HG03196 (cell line): ENCODE results near the gene GFER.
A peak's percentile ranks its signal among the peaks of the same experiment; 100 is the strongest.
"Not testable (repeated sequence)": the region's sequence is repeated elsewhere in the genome, so short reads cannot be mapped to it uniquely, and the experiment has no call there.

Experiments
- ATAC-seq: cut with Tn5 transposase; IDR thresholded peaks from one replicate; pipeline ENCODE4 v1.9.1; 2021; ENCODE audit not compliant: unreplicated experiment

The GFER gene

DNA sequence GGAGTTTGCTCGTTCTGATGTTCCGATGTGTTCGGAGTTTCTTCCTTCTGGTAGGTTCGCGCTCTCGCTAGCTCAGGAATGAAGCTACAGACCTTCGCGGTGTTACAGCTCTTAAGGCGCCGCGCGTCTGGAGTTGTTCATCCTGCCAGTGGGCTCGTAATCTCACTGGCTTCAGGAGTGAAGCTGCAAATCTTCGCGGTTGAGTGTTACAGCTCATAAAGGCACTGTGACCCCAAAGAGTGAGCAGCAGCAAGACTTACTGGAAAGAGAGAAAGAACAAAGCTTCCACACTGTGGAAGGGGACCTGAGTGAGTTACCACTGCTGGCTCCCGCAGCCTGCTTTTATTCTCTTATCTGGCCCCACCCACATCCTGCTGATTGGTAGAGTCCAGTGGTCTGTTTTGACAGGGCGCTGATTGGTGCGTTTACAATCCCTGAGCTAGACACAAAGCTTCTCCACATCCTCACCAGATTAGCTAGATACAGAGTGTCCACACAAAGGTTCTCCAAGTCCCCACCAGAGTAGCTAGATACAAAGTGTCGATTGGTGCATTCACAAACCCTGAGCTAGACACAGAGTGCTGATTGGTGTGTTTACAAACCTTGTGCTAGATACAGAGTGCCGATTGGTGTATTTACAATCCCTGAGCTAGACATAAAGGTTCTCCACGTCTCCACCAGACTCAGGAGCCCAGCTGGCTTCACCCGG lies 26.4 kb upstream of the GFER start:
- ATAC-seq, result not testable (repeated sequence)

DNA sequence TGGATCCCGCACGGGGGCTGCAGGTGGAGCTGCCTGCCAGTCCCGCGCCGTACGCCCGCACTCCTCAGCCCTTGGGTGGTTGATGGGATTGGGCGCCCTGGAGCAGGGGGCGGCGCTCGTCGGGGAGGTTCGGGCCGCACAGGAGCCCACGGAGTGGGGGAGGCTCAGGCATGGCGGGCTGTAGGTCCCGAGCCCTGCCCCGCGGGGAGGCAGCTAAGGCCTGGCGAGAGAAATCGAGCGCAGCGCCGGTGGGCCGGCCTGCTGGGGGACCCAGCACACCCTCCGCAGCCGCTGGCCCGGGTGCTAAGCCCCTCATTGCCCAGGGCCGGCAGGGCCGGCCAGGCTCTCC lies 25.9 kb upstream of the GFER start:
- not testable (repeated sequence) for ATAC-seq

DNA sequence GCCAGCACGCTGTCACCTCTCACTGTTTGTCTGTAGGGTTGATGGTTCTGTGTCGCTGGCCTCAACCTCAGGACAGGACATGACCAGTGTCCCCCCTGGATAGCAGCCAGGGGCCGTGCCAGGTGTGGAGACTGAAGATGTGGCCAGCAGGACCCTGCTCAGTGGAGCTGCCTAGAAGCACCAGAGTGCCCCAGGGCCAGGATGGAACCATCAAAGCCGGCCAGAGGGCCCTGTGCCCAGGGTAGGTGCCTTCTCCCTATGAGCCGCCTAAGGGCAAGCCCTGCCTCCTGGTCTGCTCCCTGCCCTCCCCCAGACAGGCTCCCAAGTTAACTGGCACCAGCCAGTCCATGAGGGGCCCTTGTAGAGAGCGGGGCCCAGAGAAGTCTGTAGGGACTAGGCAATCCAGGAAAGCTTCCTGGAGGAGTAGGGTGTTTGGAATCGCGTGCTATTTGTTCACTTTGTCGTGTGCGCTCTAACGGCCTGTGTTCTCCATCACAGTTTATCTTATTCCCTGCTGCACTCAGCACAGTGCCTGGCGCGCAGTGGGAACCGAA lies 25.2 kb upstream of the GFER start:
- no peak for ATAC-seq

DNA sequence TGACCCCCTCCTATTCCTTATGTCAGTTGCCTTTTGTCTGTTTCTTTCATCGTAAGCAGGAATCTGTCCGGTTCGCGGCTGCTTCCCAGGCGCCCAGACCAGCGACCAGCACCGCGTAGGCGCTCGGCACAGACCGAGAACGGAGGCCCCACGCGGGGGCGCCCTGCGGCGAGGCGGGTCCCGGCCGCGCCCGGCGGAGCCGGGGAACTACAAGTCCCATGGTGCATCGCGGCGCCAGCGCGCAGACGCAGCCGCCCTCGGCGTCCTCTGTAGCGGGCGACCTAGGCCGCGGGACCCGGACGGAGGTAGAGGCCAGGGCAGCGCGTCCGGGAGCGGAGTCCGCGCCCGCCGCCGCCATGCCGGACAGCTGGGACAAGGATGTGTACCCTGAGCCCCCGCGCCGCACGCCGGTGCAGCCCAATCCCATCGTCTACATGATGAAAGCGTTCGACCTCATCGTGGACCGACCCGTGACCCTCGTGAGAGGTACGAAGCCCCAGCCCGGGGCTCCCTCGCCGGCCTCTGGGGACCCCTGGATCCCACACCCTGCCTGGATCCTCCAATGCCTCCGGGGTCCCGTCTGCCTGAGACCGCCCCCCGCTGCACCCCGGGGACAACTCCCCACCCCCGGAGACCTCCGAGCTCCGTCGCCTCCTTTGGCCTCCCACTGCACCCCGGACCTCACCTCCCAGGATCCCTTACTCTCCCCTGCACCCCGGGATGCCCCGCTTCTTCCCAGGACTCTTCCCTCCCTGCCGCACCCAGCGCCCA lies 24.5 kb upstream of the GFER start, which contains the start of gene NDUFB10:
NDUFB10 (plus strand) TSS at position 270 of the 771 bp plus-strand sequence; CDS start at position 357, 87 bp downstream.
- peak; percentile 80 for ATAC-seq

DNA sequence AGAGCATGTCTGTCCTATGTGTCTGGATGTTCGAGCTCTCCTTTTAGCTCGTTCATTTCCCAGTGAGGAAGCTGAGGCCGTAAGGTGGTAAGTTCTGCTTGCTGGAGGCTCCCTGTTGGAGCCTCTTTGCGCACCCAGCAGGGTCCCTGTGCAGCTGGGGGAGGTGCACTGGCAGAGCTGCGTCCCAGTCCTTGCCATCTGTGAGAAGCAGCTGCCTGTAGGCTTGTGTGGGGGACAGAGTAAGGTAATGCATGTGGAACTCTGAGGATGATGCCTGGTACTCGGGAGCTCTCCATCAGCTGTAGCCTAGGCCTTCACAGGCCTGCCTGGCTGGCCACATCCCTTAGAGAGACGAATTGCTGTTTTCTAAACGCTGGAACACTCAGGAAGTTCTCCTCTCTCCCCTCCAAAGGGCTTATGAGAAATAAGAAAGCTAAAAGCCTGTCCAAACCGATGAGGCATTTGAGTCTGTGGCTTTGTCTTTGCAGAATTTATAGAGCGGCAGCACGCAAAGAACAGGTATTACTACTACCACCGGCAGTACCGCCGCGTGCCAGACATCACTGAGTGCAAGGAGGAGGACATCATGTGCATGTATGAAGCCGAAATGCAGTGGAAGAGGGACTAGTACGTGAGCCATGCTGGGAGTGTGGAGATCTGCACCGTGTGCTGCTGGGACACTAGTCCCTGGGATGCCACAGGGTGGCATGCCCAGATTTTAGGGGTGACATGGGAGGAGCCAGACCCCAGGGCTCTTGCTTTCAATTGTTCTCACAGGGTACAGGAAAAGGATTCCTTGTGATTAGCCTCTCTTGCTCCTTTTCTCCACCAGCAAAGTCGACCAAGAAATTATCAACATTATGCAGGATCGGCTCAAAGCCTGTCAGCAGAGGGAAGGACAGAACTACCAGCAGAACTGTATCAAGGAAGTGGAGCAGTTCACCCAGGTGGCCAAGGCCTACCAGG lies 23.0 kb upstream of the GFER start:
- no peak for ATAC-seq

DNA sequence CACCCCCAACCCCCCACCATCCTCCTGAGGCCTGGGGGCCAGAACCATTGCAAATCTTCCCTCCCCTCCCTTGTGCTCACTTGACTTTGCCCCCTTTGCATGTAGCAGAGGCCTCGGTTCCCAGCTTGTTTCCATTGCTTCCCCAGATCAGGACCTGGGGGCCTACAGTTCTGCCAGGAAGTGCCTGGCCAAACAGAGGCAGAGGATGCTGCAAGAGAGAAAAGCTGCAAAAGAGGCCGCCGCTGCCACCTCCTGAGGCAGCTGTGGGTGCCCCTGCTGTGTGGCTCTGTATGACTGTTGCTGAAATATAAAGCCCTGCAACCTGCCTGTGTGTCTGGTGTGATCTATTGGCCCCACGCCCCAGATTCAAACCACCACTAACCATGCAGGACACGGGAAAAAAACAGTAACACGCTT lies 22.3 kb upstream of the GFER start:
- ATAC-seq, result no peak

DNA sequence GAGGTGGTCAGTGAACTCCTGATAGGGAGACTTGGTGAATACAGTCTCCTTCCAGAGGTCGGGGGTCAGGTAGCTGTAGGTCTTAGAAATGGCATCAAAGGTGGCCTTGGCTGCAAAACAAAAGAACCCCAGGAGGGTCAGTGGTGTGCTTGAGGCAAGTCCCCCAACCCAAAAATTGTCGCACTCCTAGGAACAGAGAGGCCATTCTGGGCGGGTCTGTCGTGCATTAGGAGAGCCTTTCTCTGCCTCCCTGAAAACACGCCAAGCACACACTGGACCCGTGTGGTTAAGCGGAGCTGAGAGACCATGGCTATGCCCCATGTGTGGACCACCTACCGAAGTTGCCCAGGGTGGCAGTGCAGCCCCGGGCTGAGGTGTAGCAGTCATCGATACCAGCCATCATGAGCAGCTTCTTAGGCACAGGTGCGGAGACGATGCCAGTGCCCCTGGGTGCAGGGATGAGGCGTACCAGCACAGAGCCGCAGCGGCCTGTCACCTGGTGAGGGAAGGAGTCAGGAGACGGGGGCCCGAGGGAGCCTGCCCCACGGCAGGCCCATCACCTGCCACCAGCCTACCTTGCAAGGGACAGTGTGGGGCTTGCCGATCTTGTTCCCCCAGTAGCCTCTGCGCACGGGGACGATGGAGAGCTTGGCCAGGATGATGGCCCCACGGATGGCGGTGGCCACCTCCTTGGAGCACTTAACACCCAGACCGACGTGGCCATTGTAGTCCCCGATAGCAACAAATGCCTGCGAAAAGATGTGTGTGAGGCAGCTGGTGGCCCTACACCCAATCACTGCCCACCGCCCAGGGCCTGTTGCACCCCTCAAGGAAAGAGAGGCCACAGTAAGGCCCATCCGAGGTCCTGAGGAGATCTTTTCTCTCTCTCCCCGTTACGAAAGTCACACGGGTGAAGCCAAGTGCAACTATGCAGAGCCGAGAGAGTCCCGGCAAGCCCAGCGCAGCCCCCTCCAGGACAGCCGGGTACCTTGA lies 21.5 kb upstream of the GFER start:
- not testable (repeated sequence) for ATAC-seq

DNA sequence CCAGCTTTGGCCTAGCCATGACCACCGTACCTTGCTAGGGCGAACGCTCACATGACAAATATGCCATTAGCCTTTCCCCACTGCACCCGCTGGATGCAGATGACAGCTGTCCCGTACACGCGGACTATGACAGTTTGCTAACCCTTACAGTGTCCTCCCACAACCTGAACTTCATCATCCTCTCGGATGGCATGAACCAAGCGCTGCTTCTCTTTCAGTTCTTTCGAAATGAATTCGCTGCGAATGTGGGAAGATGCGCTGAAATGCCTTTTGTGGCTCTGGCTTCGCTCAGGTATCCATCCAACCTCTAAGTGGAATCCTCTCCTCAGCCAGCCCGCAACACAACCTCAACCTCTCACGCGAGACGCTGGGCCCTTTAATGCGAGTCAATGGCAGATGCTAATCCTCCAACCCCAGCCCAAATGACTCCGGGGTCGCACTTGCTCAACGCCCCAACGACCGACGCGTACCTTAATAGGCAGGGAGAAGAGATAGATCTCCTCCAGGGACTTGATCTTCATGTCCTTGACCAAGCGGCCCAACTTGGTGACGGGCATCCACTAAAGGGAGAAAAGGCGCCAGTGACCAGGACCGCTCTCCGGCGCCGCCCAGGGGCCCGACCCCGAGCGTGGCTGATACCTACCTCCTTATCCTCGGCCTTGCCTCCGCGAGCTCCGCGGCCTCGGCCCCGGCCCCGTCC lies 20.0 kb upstream of the GFER start:
- no peak for ATAC-seq

DNA sequence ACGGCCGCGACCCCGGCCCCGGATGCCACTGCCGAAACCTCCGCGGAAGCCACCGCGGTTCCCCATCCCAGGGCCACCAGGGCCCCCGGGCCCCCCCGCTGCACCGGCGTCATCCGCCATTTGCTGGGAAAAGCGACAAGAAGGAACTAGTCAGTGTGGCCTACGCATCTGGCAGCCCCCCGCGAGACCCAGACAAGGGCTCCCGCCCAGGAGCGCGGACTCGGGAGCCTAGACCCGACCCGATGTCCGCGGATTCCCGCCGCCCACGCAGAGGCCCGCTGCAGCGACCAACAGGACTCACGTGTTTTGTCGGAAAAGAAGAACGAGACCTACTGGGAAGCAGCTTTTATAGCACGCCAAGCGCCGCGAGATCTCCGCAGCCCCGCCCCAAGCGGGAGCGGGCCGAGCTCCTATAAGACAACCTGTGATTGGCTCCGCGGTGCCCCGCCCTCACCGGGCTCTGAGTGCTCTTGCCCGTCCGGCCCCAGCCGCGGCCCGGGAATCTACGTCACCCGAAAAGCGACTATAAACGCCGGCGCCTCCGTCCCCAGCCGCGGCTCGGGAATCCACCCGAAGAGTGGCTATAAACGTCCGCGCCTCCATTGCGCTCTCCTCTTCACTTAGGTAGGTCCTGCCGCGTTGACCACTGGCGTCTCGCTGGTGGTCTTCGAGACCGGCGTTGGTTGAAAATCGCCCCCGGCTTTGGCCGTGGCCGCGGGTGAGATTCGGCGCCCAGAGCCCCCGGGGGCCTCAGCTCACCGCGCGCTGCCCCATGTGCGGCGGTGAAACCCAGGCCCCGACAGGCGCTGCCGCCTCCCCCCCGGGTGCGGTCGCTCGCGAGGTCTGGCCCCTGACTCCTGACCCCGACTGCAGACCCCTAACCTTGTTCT lies 19.2 kb upstream of the GFER start, which contains the start of gene RPS2:
RPS2 (minus strand) TSS at position 321 of the 890 bp plus-strand sequence; CDS start at position 120, 201 bp downstream.
- peak; percentile 74 for ATAC-seq

DNA sequence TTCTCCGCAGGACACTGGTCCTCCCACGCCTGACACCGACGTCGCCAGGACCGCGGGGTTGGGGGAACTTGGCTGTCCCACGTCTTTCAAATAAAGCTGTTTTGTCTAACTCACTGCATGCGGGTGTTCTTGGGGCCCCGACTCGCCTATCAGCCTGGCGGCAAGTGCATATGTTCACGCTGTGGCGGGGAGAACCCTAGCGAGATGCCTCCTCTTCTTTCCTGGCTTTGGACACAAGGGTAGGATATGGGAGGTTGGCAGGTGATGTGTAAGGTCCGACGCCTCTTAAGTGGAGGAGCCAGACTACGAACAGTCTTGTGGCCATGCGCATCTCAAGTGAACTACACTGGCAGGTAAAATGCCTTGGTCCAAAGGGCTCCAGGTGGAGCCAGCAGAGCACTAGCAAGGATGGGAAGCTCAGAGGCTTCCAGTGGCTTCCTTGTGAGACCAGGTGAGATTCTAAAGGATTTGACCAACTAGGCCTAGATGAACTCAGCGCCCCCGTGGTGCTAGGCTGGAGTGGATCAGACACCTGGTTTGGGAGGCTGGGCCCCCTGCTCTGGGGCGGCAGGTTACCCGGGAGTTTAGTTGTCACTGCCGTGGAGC lies 18.5 kb upstream of the GFER start:
- ATAC-seq, result no peak

DNA sequence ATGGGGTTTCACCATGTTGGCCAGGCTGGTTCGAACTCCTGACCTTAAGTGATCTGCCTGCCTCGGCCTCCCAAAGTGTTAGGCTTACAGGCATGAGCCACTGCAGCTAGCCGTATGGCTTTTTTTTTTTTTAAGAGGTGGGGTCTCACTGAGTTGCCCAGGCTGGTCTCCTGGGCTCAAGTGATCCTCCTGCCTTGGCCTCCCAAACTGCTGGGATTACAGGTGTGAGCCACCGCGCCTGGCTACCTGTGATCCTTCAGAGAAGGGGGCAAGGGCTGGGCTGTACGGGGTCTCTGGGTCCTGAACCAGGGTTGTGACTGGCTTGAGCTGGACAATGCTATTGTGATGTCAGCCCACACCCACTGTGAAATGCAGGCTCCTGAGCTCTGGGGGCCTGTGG lies 17.5 kb upstream of the GFER start, which contains the start of gene RNF151:
RNF151 (plus strand) TSS at position 397 of the 400 bp plus-strand sequence. CDS start 26 bp downstream, outside the sequence.
- ATAC-seq, result no peak

DNA sequence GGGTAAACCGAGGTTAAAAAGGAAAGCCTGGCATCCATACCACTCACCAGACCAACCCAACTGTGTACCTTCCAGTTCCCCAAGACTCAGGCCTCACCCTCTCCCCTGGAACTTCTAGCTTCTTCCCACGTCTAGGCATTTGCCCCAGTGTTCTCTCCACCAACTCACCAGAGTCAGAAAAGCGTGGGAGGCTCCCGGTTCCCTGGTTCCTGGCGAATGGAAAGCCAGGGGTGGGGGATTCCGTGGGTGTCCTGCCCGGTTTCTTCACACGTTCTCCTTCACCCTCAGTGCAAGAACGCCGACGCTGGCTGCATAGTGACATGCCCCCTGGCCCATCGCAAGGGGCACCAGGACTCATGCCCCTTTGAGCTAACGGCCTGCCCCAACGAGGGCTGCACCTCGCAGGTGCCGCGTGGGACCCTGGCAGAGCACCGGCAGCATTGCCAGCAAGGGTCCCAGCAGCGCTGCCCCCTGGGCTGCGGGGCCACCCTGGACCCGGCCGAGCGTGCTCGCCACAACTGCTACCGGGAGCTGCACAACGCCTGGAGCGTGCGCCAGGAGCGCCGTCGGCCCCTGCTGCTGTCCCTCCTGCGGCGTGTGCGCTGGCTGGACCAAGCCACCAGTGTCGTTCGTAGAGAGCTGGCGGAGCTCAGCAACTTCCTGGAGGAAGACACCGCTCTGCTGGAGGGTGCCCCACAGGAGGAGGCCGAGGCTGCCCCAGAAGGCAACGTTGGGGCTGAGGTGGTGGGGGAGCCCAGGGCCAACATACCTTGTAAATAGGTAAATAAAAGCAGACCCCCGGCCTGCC lies 15.6 kb upstream of the GFER start:
- no peak for ATAC-seq

DNA sequence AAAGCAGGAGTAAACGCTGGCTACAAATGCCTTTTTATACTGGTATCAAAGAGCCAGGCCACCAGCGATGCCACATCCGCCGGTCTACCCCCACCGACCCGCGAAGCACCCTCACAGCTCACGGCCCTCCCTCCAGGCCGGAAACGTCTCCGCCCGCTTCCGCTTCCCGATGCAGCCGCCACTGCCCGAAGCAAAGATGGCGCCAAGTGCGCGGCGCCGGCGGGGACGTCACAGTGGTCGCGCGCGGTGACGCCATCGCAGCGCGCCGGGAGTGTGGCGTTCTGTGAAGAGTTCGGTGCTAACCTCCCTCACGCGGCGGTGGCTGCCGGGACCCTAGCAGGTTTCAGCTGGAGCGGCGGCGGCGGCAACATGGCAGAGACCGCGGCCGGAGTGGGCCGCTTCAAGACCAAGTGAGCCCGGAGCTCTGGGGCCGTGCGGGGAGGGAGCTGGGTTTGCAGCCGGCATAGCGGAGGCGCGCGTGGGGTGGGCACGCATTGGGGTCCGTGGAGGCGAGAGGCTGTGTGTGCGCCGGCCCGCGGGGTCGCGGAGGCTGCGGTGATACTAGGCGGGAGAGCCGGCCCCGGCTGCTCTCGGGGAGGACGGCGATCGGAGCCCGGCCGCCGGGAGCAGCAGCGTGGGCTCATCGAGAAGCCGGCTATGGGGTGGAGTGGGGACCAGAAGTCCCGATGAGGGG lies 12.1 kb upstream of the GFER start, which contains the start of gene TBL3:
TBL3 (plus strand) TSS at position 258 of the 694 bp plus-strand sequence; CDS start at position 370, 112 bp downstream.
- peak; percentile 64 for ATAC-seq

DNA sequence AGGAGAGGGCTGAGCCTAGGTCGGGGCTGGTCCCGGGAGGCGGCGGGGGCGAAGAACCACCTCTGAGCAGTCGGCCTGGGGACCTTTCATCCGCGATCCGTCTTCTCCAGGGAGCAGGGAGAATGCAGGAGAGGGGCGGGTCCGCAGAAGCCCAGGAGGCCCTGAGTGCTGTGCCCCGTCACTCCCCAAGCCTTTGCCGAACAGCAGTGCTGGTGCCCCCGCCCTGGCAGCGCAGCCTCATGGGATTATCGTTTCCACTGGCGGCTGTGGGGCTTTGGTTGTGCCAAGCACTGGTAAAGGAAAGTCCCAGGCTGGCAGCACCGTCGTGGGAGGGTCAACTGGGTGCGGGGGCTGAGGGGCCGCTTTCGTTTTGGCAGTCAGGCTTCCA lies 11.5 kb upstream of the GFER start:
- no peak for ATAC-seq

DNA sequence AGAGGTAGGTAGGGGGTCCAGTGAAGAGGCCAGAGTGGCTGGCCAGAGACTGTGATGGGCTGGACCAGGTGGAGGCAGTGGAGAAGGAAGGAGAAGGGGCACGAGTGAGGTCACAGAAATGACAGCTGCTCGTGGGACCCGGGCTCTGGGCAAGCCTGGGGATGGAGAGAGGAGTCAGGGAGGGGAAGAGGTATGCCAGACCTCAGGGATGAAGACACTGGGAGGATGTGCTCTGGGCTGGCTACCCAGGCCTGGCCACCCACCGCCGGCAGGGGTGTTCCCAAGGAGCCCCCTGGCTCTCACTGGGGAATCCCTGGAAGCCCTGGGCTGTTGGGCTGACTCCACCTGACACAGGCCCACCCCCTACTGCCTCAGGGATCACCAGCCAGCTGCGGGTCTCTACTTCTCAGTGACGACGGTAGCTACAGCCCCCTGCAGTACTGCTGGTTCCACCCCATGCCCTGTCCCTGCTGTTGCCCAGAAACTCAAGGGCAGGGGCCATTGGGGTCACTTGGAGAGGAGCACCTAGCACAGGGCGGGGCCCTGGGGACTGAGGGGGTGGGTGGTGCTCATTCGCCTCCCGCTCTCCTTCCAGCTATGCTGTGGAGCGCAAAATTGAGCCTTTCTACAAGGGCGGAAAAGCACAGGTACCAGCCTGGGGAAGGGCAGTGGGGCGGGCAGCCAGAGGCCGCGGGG lies 10.4 kb upstream of the GFER start:
- no peak for ATAC-seq
